Thyroid gland (tissue), 4 donors: Measurements from ENCODE around the gene KRTAP10-7.

Experiments used
- POLR2A ChIP-seq, 2 donors: fragments of 450-650 bp; IDR thresholded peaks; one replicate each; pipeline ENCODE4 v1.6.1; 2017; ENCODE audit warnings: antibody characterized with exemption in 2 of 2, mild to moderate bottlenecking in 2 of 2, moderate library complexity in 1 of 2
- TF ChIP-seq, protein P1 (sequence below), 6 experiments: fragments of 200-600 bp in 3 of 6; fragments of 450-650 bp in 3 of 6; sonication (generic) in 3 of 6; IDR thresholded peaks; one replicate each; pipeline ENCODE4 v1.5.1; 2016 to 2019; ENCODE audit warnings: antibody characterized with exemption in 6 of 6, mild to moderate bottlenecking in 2 of 6, inconsistent platforms in 1 of 6, moderate library complexity in 1 of 6

- no peak for TF ChIP-seq POLR2A (IDR thresholded peaks at IDR 0.05)
- TF ChIP-seq, protein P1, sequence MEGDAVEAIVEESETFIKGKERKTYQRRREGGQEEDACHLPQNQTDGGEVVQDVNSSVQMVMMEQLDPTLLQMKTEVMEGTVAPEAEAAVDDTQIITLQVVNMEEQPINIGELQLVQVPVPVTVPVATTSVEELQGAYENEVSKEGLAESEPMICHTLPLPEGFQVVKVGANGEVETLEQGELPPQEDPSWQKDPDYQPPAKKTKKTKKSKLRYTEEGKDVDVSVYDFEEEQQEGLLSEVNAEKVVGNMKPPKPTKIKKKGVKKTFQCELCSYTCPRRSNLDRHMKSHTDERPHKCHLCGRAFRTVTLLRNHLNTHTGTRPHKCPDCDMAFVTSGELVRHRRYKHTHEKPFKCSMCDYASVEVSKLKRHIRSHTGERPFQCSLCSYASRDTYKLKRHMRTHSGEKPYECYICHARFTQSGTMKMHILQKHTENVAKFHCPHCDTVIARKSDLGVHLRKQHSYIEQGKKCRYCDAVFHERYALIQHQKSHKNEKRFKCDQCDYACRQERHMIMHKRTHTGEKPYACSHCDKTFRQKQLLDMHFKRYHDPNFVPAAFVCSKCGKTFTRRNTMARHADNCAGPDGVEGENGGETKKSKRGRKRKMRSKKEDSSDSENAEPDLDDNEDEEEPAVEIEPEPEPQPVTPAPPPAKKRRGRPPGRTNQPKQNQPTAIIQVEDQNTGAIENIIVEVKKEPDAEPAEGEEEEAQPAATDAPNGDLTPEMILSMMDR (IDR thresholded peaks at IDR 0.05): no peak
These were observed 16.7 kb downstream of the KRTAP10-7 start for GRCh38 chr21:44617071-44617501.
